H1 (cell line): ENCODE results near the gene SLC25A17. TPM values are rescaled to one million over a fixed set of nuclear protein-coding genes. Genes with fewer than 3 reads are reported as not detected.
A peak's percentile ranks its signal among the peaks of the same experiment; 100 is the strongest.

Experiments used
- CTCF ChIA-PET: fragments of 300-600 bp; sonication (Branson Sonifier 250); formaldehyde crosslinking; loops from one replicate; lab custom pipeline; 2021; ENCODE audit not compliant: partially characterized antibody; lab: Charles Lee
- POLR2A ChIA-PET: fragments of 300-600 bp; sonication (Branson Sonifier 250); formaldehyde crosslinking; loops from one replicate; lab custom pipeline; 2021; ENCODE audit warnings: inconsistent platforms; ENCODE audit not compliant: partially characterized antibody; lab: Charles Lee
- DNase-seq, 2 experiments: peaks; one replicate each; pipeline versions ENCODE4 v3.0.0 to v3.0.0-alpha.2; 2010 to 2022; ENCODE audit warnings: low spot score in 2 of 2, low read depth in 1 of 2, mixed read lengths in 1 of 2
- FAIRE-seq: peaks from 2 replicates; lab custom pipeline; 2011; peaks lifted over from hg19 to GRCh38; lab: Jason Lieb, UNC
- H2AFZ ChIP-seq: 2 replicates; pipeline ENCODE4 v1.8.1; 2012; ENCODE audit warnings: low read length, inconsistent platforms
- H2AK5ac ChIP-seq: 2 replicates; pipeline ENCODE4 v1.6.1; 2013; ENCODE audit warnings: low read depth, low read length
- H2BK120ac ChIP-seq: replicated peaks from 2 replicates; pipeline ENCODE3; 2013; ENCODE audit warnings: low read depth, low read length, inconsistent platforms
- H2BK12ac ChIP-seq: 2 replicates; pipeline ENCODE4 v1.6.1; 2013; ENCODE audit warnings: low read depth, low read length
- H2BK15ac ChIP-seq: 2 replicates; pipeline ENCODE4 v1.6.1; 2013; ENCODE audit warnings: low read length
- H2BK20ac ChIP-seq: 2 replicates; pipeline ENCODE4 v1.6.1; 2013; ENCODE audit warnings: low read length
- H2BK5ac ChIP-seq: 2 replicates; pipeline ENCODE4 v1.6.1; 2013; ENCODE audit warnings: low read depth, low read length
- H3K14ac ChIP-seq: 2 replicates; pipeline ENCODE4 v1.6.1; 2013; ENCODE audit warnings: inconsistent platforms; ENCODE audit not compliant: insufficient read length
- H3K18ac ChIP-seq: 2 replicates; pipeline ENCODE4 v1.6.1; 2013; ENCODE audit warnings: low read length; ENCODE audit errors: extremely low read depth
- H3K23ac ChIP-seq: 2 replicates; pipeline ENCODE4 v1.6.1; 2013; ENCODE audit warnings: inconsistent platforms; ENCODE audit not compliant: insufficient read length
- H3K23me2 ChIP-seq: 2 replicates; pipeline ENCODE4 v1.6.1; 2013; ENCODE audit warnings: low read depth, low read length
- H3K27ac ChIP-seq: 2 replicates; pipeline ENCODE4 v1.6.1; 2011; ENCODE audit warnings: low read depth, low read length, inconsistent platforms
- H3K27me3 ChIP-seq, 4 experiments: replicated peaks in 1 of 4; 1 replicate in 1 of 4; 2 replicates in 3 of 4; pipeline versions ENCODE4 v1.6.1 to v1.8.1; 2011 to 2013; ENCODE audit warnings: low read length in 3 of 4, mild to moderate bottlenecking in 3 of 4, inconsistent platforms in 2 of 4, mixed read lengths in 2 of 4, moderate library complexity in 1 of 4; ENCODE audit not compliant: control insufficient read depth in 3 of 4, insufficient read depth in 3 of 4; ENCODE audit errors: extremely low read depth in 1 of 4
- H3K36me3 ChIP-seq, 4 experiments: 2 replicates each; pipeline versions ENCODE4 v1.6.1 to v1.8.1; 2011 to 2013; ENCODE audit warnings: mild to moderate bottlenecking in 4 of 4, low read length in 3 of 4, moderate library complexity in 2 of 4, control low read depth in 1 of 4, inconsistent platforms in 1 of 4; ENCODE audit not compliant: insufficient read depth in 4 of 4, control insufficient read depth in 2 of 4
- H3K4ac ChIP-seq: replicated peaks from 2 replicates; pipeline ENCODE3; 2013; ENCODE audit warnings: low read length, low read depth, mixed read lengths, inconsistent platforms; ENCODE audit not compliant: insufficient read length
- H3K4me1 ChIP-seq, 4 experiments: replicated peaks in 1 of 4; 1 replicate in 1 of 4; 2 replicates in 3 of 4; pipeline versions ENCODE4 v1.6.1 to v1.8.1; 2011 to 2013; ENCODE audit warnings: low read length in 3 of 4, inconsistent platforms in 2 of 4, mixed read lengths in 1 of 4; ENCODE audit not compliant: insufficient read depth in 4 of 4, control insufficient read depth in 3 of 4
- H3K4me2 ChIP-seq, 2 experiments: 2 replicates each; pipeline versions ENCODE4 v1.6.1 to v1.8.1; 2011 to 2013; ENCODE audit warnings: low read depth in 2 of 2, low read length in 2 of 2, control low read depth in 1 of 2, inconsistent platforms in 1 of 2, mild to moderate bottlenecking in 1 of 2; ENCODE audit not compliant: insufficient read depth in 1 of 2
- H3K4me3 ChIP-seq, 4 experiments: fragments of 200-600, 300-600 bp in 1 of 4; sonication (generic), shearing (Covaris generic), sonication (Bioruptor Twin) in 1 of 4; 2 replicates each; pipeline versions ENCODE4 v1.5.1 to v1.8.1; 2011 to 2016; ENCODE audit warnings: low read length in 4 of 4, low read depth in 3 of 4, control low read depth in 2 of 4, inconsistent platforms in 2 of 4, mild to moderate bottlenecking in 2 of 4, mixed read lengths in 1 of 4, moderate library complexity in 1 of 4; ENCODE audit not compliant: insufficient read depth in 2 of 4; ENCODE audit errors: extremely low read depth in 1 of 4
- H3K56ac ChIP-seq: replicated peaks from 2 replicates; pipeline ENCODE3; 2013; ENCODE audit warnings: low read depth, mild to moderate bottlenecking, mixed read lengths, low read length, inconsistent platforms; ENCODE audit not compliant: insufficient read length
- H3K79me1 ChIP-seq: 2 replicates; pipeline ENCODE4 v1.6.1; 2013; ENCODE audit warnings: low read depth, low read length, control low read depth
- H3K79me2 ChIP-seq, 2 experiments: 2 replicates each; pipeline versions ENCODE4 v1.6.1 to v1.8.1; 2012 to 2013; ENCODE audit warnings: low read length in 2 of 2, mild to moderate bottlenecking in 2 of 2, inconsistent platforms in 1 of 2; ENCODE audit not compliant: insufficient read depth in 2 of 2, control insufficient read depth in 1 of 2
- H3K9ac ChIP-seq, 4 experiments: replicated peaks in 1 of 4; 1 replicate in 1 of 4; 2 replicates in 3 of 4; pipeline versions ENCODE4 v1.6.1 to v1.8.1; 2011 to 2013; ENCODE audit warnings: low read depth in 3 of 4, low read length in 3 of 4, control low read depth in 2 of 4, mild to moderate bottlenecking in 2 of 4, moderate library complexity in 2 of 4, inconsistent platforms in 1 of 4; ENCODE audit errors: extremely low read depth in 1 of 4
- H3K9me3 ChIP-seq, 2 experiments: 2 replicates each; pipeline versions ENCODE4 v1.6.1 to v1.8.1; 2012 to 2013; ENCODE audit warnings: mild to moderate bottlenecking in 2 of 2, moderate library complexity in 2 of 2, control low read depth in 1 of 2, inconsistent platforms in 1 of 2, low read depth in 1 of 2, low read length in 1 of 2, mixed read lengths in 1 of 2; ENCODE audit not compliant: insufficient read depth in 2 of 2
- H4K20me1 ChIP-seq, 2 experiments: replicated peaks in 1 of 2; 2 replicates each; pipeline versions ENCODE3 to v1.8.1; 2011 to 2013; ENCODE audit warnings: inconsistent platforms in 2 of 2, low read length in 2 of 2, mild to moderate bottlenecking in 1 of 2; ENCODE audit not compliant: insufficient read depth in 2 of 2, control insufficient read depth in 1 of 2
- H4K5ac ChIP-seq: 2 replicates; pipeline ENCODE4 v1.6.1; 2013; ENCODE audit warnings: low read length, low read depth, mixed read lengths, inconsistent platforms; ENCODE audit not compliant: insufficient read length
- H4K8ac ChIP-seq: 2 replicates; pipeline ENCODE4 v1.8.0; 2013; ENCODE audit warnings: mild to moderate bottlenecking, moderate library complexity, low read length, inconsistent platforms; ENCODE audit not compliant: insufficient read depth; ENCODE audit errors: extremely low read depth
- H4K91ac ChIP-seq: replicated peaks from 2 replicates; pipeline ENCODE3; 2013; ENCODE audit warnings: low read length, mixed read lengths, inconsistent platforms; ENCODE audit not compliant: insufficient read length
- CEBPB ChIP-seq: IDR thresholded peaks from 2 replicates; pipeline ENCODE4 v1.6.1; 2012; ENCODE audit warnings: low read depth, low read length
- CHD2 ChIP-seq: IDR thresholded peaks from 2 replicates; pipeline ENCODE4 v1.6.1; 2012; ENCODE audit warnings: low read length, improper control_type of control experiment
- GTF2F1 ChIP-seq: IDR thresholded peaks from 2 replicates; pipeline ENCODE4 v1.6.1; 2012; ENCODE audit warnings: low read depth, low read length, improper control_type of control experiment, borderline replicate concordance
- JUND ChIP-seq: IDR thresholded peaks from 2 replicates; pipeline ENCODE4 v1.6.1; 2011; ENCODE audit warnings: mild to moderate bottlenecking, improper control_type of control experiment, low read length
- NANOG ChIP-seq: IDR thresholded peaks from 2 replicates; pipeline ENCODE4 v1.6.1; 2011; ENCODE audit warnings: low read length, low read depth, mild to moderate bottlenecking, inconsistent platforms; ENCODE audit not compliant: insufficient read depth, poor library complexity, severe bottlenecking
- POLR2A ChIP-seq, 2 experiments: IDR thresholded peaks; 1 replicate in 1 of 2; 2 replicates in 1 of 2; pipeline ENCODE4 v1.6.1; 2011; ENCODE audit warnings: low read depth in 2 of 2, low read length in 2 of 2, mild to moderate bottlenecking in 2 of 2; ENCODE audit errors: control extremely low read depth in 1 of 2
- RFX5 ChIP-seq: IDR thresholded peaks from 2 replicates; pipeline ENCODE4 v1.6.1; 2011; ENCODE audit warnings: low read depth, low read length, improper control_type of control experiment, borderline replicate concordance
- SIN3A ChIP-seq, 2 experiments: IDR thresholded peaks in 1 of 2; conservative IDR thresholded peaks in 1 of 2; 2 replicates each; pipeline ENCODE4 v1.6.1; 2011 to 2012; ENCODE audit warnings: low read length in 2 of 2, improper control_type of control experiment in 1 of 2, low read depth in 1 of 2, mild to moderate bottlenecking in 1 of 2
- SP1 ChIP-seq: IDR thresholded peaks from 2 replicates; pipeline ENCODE4 v1.6.1; 2011; ENCODE audit warnings: low read depth, low read length
- SP2 ChIP-seq: IDR thresholded peaks from 2 replicates; pipeline ENCODE4 v1.6.1; 2012; ENCODE audit warnings: mild to moderate bottlenecking, low read length, inconsistent platforms
- SRF ChIP-seq: IDR thresholded peaks from 2 replicates; pipeline ENCODE4 v1.6.1; 2011; ENCODE audit warnings: mild to moderate bottlenecking, low read depth, low read length, moderate library complexity
- WGBS, 2 experiments: shearing (Covaris generic) in 1 of 2; methylation state at CpG; one replicate each; pipeline versions ENCODE4 v1.1.6 to v1.1.7; 2013 to 2015; ENCODE audit warnings: low lambda C conversion rate in 2 of 2, mixed read lengths in 2 of 2, inconsistent platforms in 1 of 2, low coverage in 1 of 2, missing lambda C conversion rate in 1 of 2; ENCODE audit not compliant: insufficient replicate concordance in 2 of 2, insufficient coverage in 1 of 2, insufficient read length in 1 of 2; ENCODE audit errors: extremely low coverage in 1 of 2, missing lambda C conversion rate in 1 of 2; 5-methylcytosine and 5-hydroxymethylcytosine counted together
- polyA plus RNA-seq, 7 experiments: library from polyadenylated mRNA; depleted of rRNA in 3 of 7; stranded (reverse) in 5 of 7; unstranded in 2 of 7; fragments of >200 nt in 5 of 7; fragments of 200-250 nt in 2 of 7; gene quantifications; 1 replicate in 5 of 7; 2 replicates in 1 of 7; 4 replicates in 1 of 7; pipeline versions ENCODE4 v1.2.1 to v1.2.3, GENCODE V29; 2011 to 2013; ENCODE audit warnings: missing spikeins in 2 of 7, mixed read lengths in 2 of 7
- total RNA-seq: library from RNA; stranded (reverse); fragmentation: NEBNext Ultra II Directional; extraction: Animal tissue kit (Norgen Biotek cat#: 25700); gene quantifications from 2 replicates; pipeline ENCODE4 v1.2.1, GENCODE V29; 2021

SLC25A17 gene
- total and polyA plus RNA-seq, 2 of the 8 experiments (the other 6 are each of a cell fraction or from before 2014, with no cell fraction given) = 17.9 to 40.4 TPM

- Histone ChIP-seq H3K27me3 (no peaks in the 10 kb centered on the region), H2AFZ (peak overlapping the region; percentile 5; the same call in 1 of the 2 replicates), H3K18ac (no peak overlapping the region), H3K79me1 (no peaks in the 10 kb centered on the region; the same call in 1 of the 2 replicates), H3K79me2 (no peaks in the 10 kb centered on the region), H3K4me2 (0 out of 4 replicates have a peak overlapping the region, but pooled peaks of 1 of the 2 experiments have one; percentile 15), H2AK5ac (no peak overlapping the region), H3K27ac (no peak overlapping the region), H3K9me3 (no peaks in the 10 kb centered on the region), H2BK12ac (no peak overlapping the region), H4K20me1 (no peaks in the 10 kb centered on the region), H2BK5ac (peak overlapping the region; percentile 48; the same call in 1 of the 2 replicates), H3K56ac (no peak overlapping the region), H4K5ac (no peak overlapping the region), H3K4me3 (no peak overlapping the region), H3K9ac (no peak overlapping the region), H4K91ac (no peak overlapping the region), H3K36me3 (no peaks in the 10 kb centered on the region), H3K14ac (no peak overlapping the region), H3K4ac (no peak overlapping the region), H3K23me2 (no peaks in the 10 kb centered on the region), H4K8ac (no peak overlapping the region), H3K23ac (no peak overlapping the region), H3K4me1 (peaks cover 0 to 11% (median 6%) of the 10 kb centered on the region in 4 experiments; a peak in 4 of 7 replicates), H2BK15ac (no peak overlapping the region), H2BK20ac (no peak overlapping the region), H2BK120ac (peak overlapping the region; percentile 61)
- CTCF ChIA-PET = interaction anchor here (0.6 to 1.7 kb wide), 3 partner anchors 10 to 413 kb away, joined by 3 to 6 read pairs (median 3); no protein-coding TSS in a partner anchor
- POLR2A ChIA-PET = interaction anchor here (1.0 kb wide), 1 partner anchor 13 kb away, joined by 3 read pairs; no protein-coding TSS in a partner anchor
- WGBS, 2 experiments = 61% methylated on average over 11 of the region's 11 CpGs; no CpG with 5 or more reads in 1 of the 2 experiments
- no peak for TF ChIP-seq POLR2A (IDR thresholded peaks at IDR 0.05; ENCODE audit: control extremely low read depth in 1 of 2, low read depth in 2 of 2, low read length in 2 of 2)
- TF ChIP-seq SP1 = no peak
- no peak for TF ChIP-seq SRF
- TF ChIP-seq RFX5 = no peak
- TF ChIP-seq SP2 = no peak
- TF ChIP-seq JUND = peak; percentile 78
- TF ChIP-seq SIN3A (conservative IDR thresholded peaks at IDR 0.05 in 1 of 2, IDR thresholded peaks at IDR 0.05 in 1 of 2; ENCODE audit: low read depth in 1 of 2, low read length in 2 of 2) = no peak
- peak; percentile 3 for TF ChIP-seq NANOG
- TF ChIP-seq GTF2F1 = no peak
- no peak for TF ChIP-seq CEBPB
- TF ChIP-seq CHD2 = no peak
- DNase-seq = no peak
- FAIRE-seq = peak; percentile 24
Observed at GRCh38 chr22:40727070-40727963, 91.8 kb downstream of the SLC25A17 start.
